ENCODE data around the gene BTRC.

GRCh38 chr10:101578803-101579515, 225.0 kb downstream of the BTRC start:
- TF ChIP-seq RARB (CRISPR knock-in tag; IDR thresholded peaks at IDR 0.05) (no peak), GLIS3 (CRISPR knock-in tag; IDR thresholded peaks at IDR 0.05) (no peak), CSRNP3 (CRISPR knock-in tag; IDR thresholded peaks at IDR 0.05) (no peak), ZFP3 (CRISPR knock-in tag; IDR thresholded peaks at IDR 0.05) (no peak), PPARA (CRISPR knock-in tag; IDR thresholded peaks at IDR 0.05; ENCODE audit: borderline replicate concordance) (no peak), ISL1 (CRISPR knock-in tag; IDR thresholded peaks at IDR 0.05) (no peak)
